Neural cell (in vitro differentiated cells): Measurements from ENCODE around the gene CCDC172. TPM values are rescaled to one million over a fixed set of nuclear protein-coding genes. Genes with fewer than 3 reads are reported as not detected.

Experiments
- H2AFZ ChIP-seq: fragments of 200-600, 300-800 bp; sonication (generic), shearing (Covaris generic); 2 replicates; pipeline ENCODE4 v1.6.0; 2014; ENCODE audit warnings: low read depth, mild to moderate bottlenecking, antibody characterized with exemption, low read length, moderate library complexity
- H3F3A ChIP-seq: fragments of 200-600 bp; shearing (Covaris generic); 2 replicates; pipeline ENCODE4 v1.6.1; 2016; ENCODE audit warnings: mild to moderate bottlenecking, moderate library complexity, mixed read lengths, antibody characterized with exemption, low read length; ENCODE audit not compliant: insufficient read depth, poor library complexity, severe bottlenecking
- H3K27ac ChIP-seq: fragments of 200-600, 300-800 bp; sonication (generic), shearing (Covaris generic); 2 replicates; pipeline ENCODE4 v1.5.1; 2014; ENCODE audit warnings: mild to moderate bottlenecking, low read length, moderate library complexity
- H3K27me3 ChIP-seq: fragments of 300-800, 200-600 bp; sonication (generic), shearing (Covaris generic); 2 replicates; pipeline ENCODE4 v1.6.0; 2014; ENCODE audit warnings: mild to moderate bottlenecking, low read depth, low read length, moderate library complexity; ENCODE audit not compliant: insufficient read depth
- H3K36me3 ChIP-seq: fragments of 300-800, 200-600 bp; sonication (generic), shearing (Covaris generic); 2 replicates; pipeline ENCODE4 v1.5.1; 2014; ENCODE audit warnings: mild to moderate bottlenecking, antibody characterized with exemption, low read length, moderate library complexity; ENCODE audit not compliant: insufficient read depth
- H3K4me2 ChIP-seq: fragments of 300-800, 200-600 bp; sonication (generic), shearing (Covaris generic); 2 replicates; pipeline ENCODE4 v1.6.0; 2014; ENCODE audit warnings: mild to moderate bottlenecking, low read length
- H3K4me3 ChIP-seq: fragments of 300-800, 200-600 bp; sonication (generic), shearing (Covaris generic); 2 replicates; pipeline ENCODE4 v1.5.1; 2014; ENCODE audit warnings: mild to moderate bottlenecking, low read length, moderate library complexity
- H3K79me2 ChIP-seq: fragments of 200-600 bp; shearing (Covaris generic); replicated peaks from 2 replicates; pipeline ENCODE4 v1.6.0; 2014; ENCODE audit warnings: mild to moderate bottlenecking, low read length, moderate library complexity; ENCODE audit not compliant: insufficient read depth
- H3K9ac ChIP-seq: fragments of 300-800, 200-600 bp; sonication (generic), shearing (Covaris generic); 2 replicates; pipeline ENCODE4 v1.6.1; 2016; ENCODE audit warnings: mild to moderate bottlenecking, low read length, mixed read lengths
- H3K9me2 ChIP-seq: fragments of 200-600 bp; shearing (Covaris generic); 2 replicates; pipeline ENCODE4 v1.6.1; 2016; ENCODE audit warnings: mild to moderate bottlenecking, low read length, mixed read lengths; ENCODE audit not compliant: insufficient read depth
- H3K9me3 ChIP-seq: fragments of 200-600, 300-800 bp; sonication (generic), shearing (Covaris generic); 2 replicates; pipeline ENCODE4 v1.6.1; 2016; ENCODE audit warnings: mild to moderate bottlenecking, mixed run types, low read length, moderate library complexity, mixed read lengths
- H4K20me1 ChIP-seq: fragments of 200-600 bp; shearing (Covaris generic); 2 replicates; pipeline ENCODE4 v1.6.1; 2016; ENCODE audit warnings: mild to moderate bottlenecking, mixed run types; ENCODE audit not compliant: insufficient read depth
- EP300 ChIP-seq: fragments of 450-650 bp; conservative IDR thresholded peaks from 2 replicates; pipeline ENCODE4 v1.6.1; 2014; ENCODE audit warnings: antibody characterized with exemption, mild to moderate bottlenecking, moderate library complexity; ENCODE audit not compliant: poor library complexity, severe bottlenecking
- EZH2 ChIP-seq: fragments of 200-600, 300-800 bp; shearing (Covaris generic), sonication (generic); IDR thresholded peaks from 2 replicates; pipeline ENCODE4 v1.6.1; 2014; ENCODE audit warnings: antibody characterized with exemption, low read length, borderline replicate concordance, mild to moderate bottlenecking; ENCODE audit not compliant: insufficient read depth, poor library complexity, severe bottlenecking
- MXI1 ChIP-seq: fragments of 450-650 bp; conservative IDR thresholded peaks from 2 replicates; pipeline ENCODE4 v1.6.1; 2014; ENCODE audit warnings: antibody characterized with exemption, mild to moderate bottlenecking; ENCODE audit not compliant: poor library complexity, severe bottlenecking
- POLR2AphosphoS5 ChIP-seq: IDR thresholded peaks from 2 replicates; pipeline ENCODE4 v1.6.1; 2012
- RAD21 ChIP-seq: fragments of 450-650 bp; conservative IDR thresholded peaks from 2 replicates; pipeline ENCODE4 v1.6.1; 2014; ENCODE audit warnings: antibody characterized with exemption, mild to moderate bottlenecking, moderate library complexity
- SMC3 ChIP-seq: fragments of 450-650 bp; conservative IDR thresholded peaks from 2 replicates; pipeline ENCODE4 v1.6.1; 2014; ENCODE audit warnings: antibody characterized with exemption, mild to moderate bottlenecking, moderate library complexity; ENCODE audit not compliant: poor library complexity
- TAF1 ChIP-seq: IDR thresholded peaks from 2 replicates; pipeline ENCODE4 v1.6.1; 2012; ENCODE audit warnings: low read depth
- polyA plus RNA-seq: library from polyadenylated mRNA; depleted of rRNA; stranded (reverse); fragments of >200 nt; gene quantifications from 2 replicates; pipeline ENCODE4 v1.2.3, GENCODE V29; 2014
- TF ChIP-seq, protein P1 (sequence below): fragments of 450-650 bp; IDR thresholded peaks from 2 replicates; pipeline ENCODE4 v1.5.1; 2014; ENCODE audit warnings: antibody characterized with exemption, mild to moderate bottlenecking, moderate library complexity; ENCODE audit not compliant: poor library complexity, severe bottlenecking
- TF ChIP-seq, protein P2 (sequence below): IDR thresholded peaks from 2 replicates; pipeline ENCODE4 v1.6.1; 2012; ENCODE audit warnings: borderline replicate concordance

The CCDC172 gene
- polyA plus RNA-seq, 1 donor from 2014 or later = not detected

DNA sequence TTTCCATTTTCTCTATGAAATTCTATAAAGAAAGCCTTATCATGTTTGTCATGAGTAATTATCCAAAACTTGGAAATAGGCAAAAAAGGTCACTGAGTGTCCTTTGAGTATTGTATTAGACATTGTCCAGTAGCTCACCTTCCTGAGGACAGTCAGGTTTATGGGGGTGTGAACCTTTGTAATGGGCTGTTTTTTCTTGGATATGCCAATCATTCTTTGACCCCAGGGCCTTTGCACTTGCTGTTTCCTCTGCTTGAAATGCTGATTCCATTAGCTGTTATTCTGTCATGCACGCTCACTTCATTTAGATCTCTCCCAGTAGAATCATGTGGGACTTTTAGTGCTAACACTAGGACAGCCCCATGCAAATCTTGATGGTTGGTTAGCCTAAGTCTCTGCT, 4.9 kb downstream of the CCDC172 start:
- Histone ChIP-seq H3K9me3 (no peaks in the 10 kb centered on the region), H4K20me1 (no peaks in the 10 kb centered on the region), H3K4me3 (no peak overlapping the region), H3K4me2 (no peak overlapping the region), H3K9me2 (no peaks in the 10 kb centered on the region), H2AFZ (no peak overlapping the region), H3K36me3 (no peaks in the 10 kb centered on the region), H3K79me2 (no peaks in the 10 kb centered on the region), H3F3A (no peaks in the 10 kb centered on the region), H3K27me3 (no peaks in the 10 kb centered on the region), H3K9ac (no peak overlapping the region), H3K27ac (no peak overlapping the region)
- no peak for TF ChIP-seq TAF1

DNA sequence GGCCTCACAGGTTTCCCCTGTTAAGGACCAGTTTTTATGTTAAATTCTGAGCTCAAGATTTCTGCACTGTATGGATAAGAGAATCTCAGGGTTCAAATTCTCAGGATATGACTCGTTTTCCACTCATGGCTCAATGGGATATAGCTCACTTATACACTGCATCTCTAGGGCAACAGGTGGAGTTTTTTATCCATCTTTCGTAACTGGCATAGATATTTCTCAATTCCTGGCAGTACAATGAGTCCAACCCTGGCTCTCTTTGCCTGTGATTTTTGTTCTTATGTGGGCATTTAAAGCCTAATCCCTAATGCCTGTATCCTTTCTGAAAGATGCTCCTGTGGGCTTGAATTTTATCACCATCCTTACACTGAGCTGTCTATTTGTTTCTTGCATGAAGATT, 7.6 kb downstream of the CCDC172 start:
- Histone ChIP-seq H3K9ac (no peak overlapping the region), H4K20me1 (no peaks in the 10 kb centered on the region), H3K36me3 (no peaks in the 10 kb centered on the region), H3K4me3 (no peak overlapping the region), H3K79me2 (no peaks in the 10 kb centered on the region), H3K4me2 (no peak overlapping the region), H3K27me3 (no peaks in the 10 kb centered on the region), H3K9me3 (no peaks in the 10 kb centered on the region), H2AFZ (no peak overlapping the region), H3K9me2 (no peaks in the 10 kb centered on the region), H3F3A (no peaks in the 10 kb centered on the region), H3K27ac (no peak overlapping the region)
- TF ChIP-seq SMC3 (no peak), EP300 (no peak), TAF1 (no peak), POLR2AphosphoS5 (no peak), MXI1 (no peak), EZH2 (no peak), RAD21 (no peak)
- TF ChIP-seq, protein P1, sequence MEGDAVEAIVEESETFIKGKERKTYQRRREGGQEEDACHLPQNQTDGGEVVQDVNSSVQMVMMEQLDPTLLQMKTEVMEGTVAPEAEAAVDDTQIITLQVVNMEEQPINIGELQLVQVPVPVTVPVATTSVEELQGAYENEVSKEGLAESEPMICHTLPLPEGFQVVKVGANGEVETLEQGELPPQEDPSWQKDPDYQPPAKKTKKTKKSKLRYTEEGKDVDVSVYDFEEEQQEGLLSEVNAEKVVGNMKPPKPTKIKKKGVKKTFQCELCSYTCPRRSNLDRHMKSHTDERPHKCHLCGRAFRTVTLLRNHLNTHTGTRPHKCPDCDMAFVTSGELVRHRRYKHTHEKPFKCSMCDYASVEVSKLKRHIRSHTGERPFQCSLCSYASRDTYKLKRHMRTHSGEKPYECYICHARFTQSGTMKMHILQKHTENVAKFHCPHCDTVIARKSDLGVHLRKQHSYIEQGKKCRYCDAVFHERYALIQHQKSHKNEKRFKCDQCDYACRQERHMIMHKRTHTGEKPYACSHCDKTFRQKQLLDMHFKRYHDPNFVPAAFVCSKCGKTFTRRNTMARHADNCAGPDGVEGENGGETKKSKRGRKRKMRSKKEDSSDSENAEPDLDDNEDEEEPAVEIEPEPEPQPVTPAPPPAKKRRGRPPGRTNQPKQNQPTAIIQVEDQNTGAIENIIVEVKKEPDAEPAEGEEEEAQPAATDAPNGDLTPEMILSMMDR = no peak
- TF ChIP-seq, protein P2, sequence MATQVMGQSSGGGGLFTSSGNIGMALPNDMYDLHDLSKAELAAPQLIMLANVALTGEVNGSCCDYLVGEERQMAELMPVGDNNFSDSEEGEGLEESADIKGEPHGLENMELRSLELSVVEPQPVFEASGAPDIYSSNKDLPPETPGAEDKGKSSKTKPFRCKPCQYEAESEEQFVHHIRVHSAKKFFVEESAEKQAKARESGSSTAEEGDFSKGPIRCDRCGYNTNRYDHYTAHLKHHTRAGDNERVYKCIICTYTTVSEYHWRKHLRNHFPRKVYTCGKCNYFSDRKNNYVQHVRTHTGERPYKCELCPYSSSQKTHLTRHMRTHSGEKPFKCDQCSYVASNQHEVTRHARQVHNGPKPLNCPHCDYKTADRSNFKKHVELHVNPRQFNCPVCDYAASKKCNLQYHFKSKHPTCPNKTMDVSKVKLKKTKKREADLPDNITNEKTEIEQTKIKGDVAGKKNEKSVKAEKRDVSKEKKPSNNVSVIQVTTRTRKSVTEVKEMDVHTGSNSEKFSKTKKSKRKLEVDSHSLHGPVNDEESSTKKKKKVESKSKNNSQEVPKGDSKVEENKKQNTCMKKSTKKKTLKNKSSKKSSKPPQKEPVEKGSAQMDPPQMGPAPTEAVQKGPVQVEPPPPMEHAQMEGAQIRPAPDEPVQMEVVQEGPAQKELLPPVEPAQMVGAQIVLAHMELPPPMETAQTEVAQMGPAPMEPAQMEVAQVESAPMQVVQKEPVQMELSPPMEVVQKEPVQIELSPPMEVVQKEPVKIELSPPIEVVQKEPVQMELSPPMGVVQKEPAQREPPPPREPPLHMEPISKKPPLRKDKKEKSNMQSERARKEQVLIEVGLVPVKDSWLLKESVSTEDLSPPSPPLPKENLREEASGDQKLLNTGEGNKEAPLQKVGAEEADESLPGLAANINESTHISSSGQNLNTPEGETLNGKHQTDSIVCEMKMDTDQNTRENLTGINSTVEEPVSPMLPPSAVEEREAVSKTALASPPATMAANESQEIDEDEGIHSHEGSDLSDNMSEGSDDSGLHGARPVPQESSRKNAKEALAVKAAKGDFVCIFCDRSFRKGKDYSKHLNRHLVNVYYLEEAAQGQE = no peak

DNA sequence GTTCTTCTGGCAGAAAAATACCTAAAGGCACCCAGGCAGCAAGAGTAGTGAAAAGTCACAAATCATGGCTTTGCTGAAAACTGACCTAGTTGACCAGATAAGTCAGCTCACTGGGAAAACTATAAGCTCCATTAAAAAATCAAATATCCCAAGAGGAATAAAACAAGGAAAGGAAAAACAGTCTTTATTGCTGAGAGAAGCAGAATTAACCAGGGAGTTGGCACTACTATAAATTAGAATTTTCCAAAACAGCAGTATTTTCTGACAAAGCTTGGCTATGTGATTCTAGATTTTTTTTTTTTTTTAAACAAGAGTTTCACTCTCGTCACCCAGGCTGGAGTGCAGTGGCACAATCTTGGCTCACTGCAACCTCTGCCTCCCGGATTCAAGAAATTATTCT, 12.6 kb downstream of the CCDC172 start:
- no peak overlapping the region for H3K4me2 ChIP-seq
- H3K79me2 ChIP-seq = no peaks in the 10 kb centered on the region
- no peak overlapping the region for H3K9ac ChIP-seq
- H3K27ac ChIP-seq = no peak overlapping the region
- no peaks in the 10 kb centered on the region for H4K20me1 ChIP-seq
- H3K27me3 ChIP-seq = peaks cover 3% of the 10 kb centered on the region
- H3K9me3 ChIP-seq = no peaks in the 10 kb centered on the region
- no peak overlapping the region for H3K4me3 ChIP-seq
- no peak for TF ChIP-seq MXI1
- TF ChIP-seq, protein P1 = no peak
- no peak for TF ChIP-seq TAF1
- no peak for TF ChIP-seq SMC3
- TF ChIP-seq EZH2 = no peak
- TF ChIP-seq EP300 = no peak
- no peak for TF ChIP-seq RAD21
- no peak for TF ChIP-seq POLR2AphosphoS5
- no peak overlapping the region for H2AFZ ChIP-seq
- no peaks in the 10 kb centered on the region for H3F3A ChIP-seq
- H3K9me2 ChIP-seq = no peaks in the 10 kb centered on the region
- H3K36me3 ChIP-seq = no peaks in the 10 kb centered on the region
